BLaER1 treated with 17β-estradiol and CSF1 and Interleukin-3, amounts not matched to agents 10 nM and 100 nM (cell line): ENCODE data around the gene EDN3.
"Not testable (repeated sequence)": the region's sequence is repeated elsewhere in the genome, so short reads cannot be mapped to it uniquely, and the experiment has no call there.

ENCODE experiments used
- H3K27ac ChIP-seq, 11 experiments: shearing (Covaris generic); formaldehyde crosslinking; 2 replicates each; pipeline ENCODE4 v1.8.1; 2022
- H3K27me3 ChIP-seq, 11 experiments: shearing (Covaris generic); formaldehyde crosslinking; 2 replicates each; pipeline ENCODE4 v1.8.1; 2022
- H3K36me3 ChIP-seq, 11 experiments: shearing (Covaris generic); formaldehyde crosslinking; 2 replicates each; pipeline ENCODE4 v1.8.1; 2022
- H3K4me1 ChIP-seq, 10 experiments: shearing (Covaris generic); formaldehyde crosslinking; 2 replicates each; pipeline ENCODE4 v1.8.1; 2022
- H3K4me2 ChIP-seq, 11 experiments: shearing (Covaris generic); formaldehyde crosslinking; 2 replicates each; pipeline ENCODE4 v1.8.1; 2022
- H3K4me3 ChIP-seq, 10 experiments: shearing (Covaris generic); formaldehyde crosslinking; 2 replicates each; pipeline ENCODE4 v1.8.1; 2022
- H3K9ac ChIP-seq, 11 experiments: shearing (Covaris generic); formaldehyde crosslinking; 2 replicates each; pipeline ENCODE4 v1.8.1; 2022
- H3K9me3 ChIP-seq, 11 experiments: shearing (Covaris generic); formaldehyde crosslinking; replicated peaks in 1 of 11; 2 replicates each; pipeline ENCODE4 v1.8.1; 2022
- H4K20me1 ChIP-seq, 11 experiments: shearing (Covaris generic); formaldehyde crosslinking; 2 replicates each; pipeline ENCODE4 v1.8.1; 2022
- Cebpa-rat ChIP-seq, 11 experiments: shearing (Covaris generic); IDR thresholded peaks; 2 replicates each; pipeline ENCODE4 v1.8.1; 2022

The EDN3 gene

DNA sequence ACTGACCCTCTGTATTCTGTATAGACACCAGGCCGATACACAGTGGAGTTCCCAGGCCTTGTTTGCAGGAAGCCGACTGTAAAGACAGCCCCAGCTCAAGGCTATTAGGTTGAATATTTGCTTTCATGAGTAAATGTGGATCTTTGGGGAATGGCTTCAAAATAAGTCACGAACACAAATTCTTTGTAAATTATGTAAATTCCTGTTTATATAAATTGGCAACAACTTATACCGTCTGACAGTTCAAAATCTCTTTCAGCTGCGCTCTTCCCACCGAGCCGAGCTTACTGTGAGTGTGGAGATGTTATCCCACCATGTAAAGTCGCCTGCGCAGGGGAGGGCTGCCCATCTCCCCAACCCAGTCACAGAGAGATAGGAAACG is 24.7 kb downstream of the EDN3 start:
- Histone ChIP-seq H3K27ac (no peak overlapping the region), H3K4me1 (peaks cover 0 to 12% (median 9%) of the 10 kb centered on the region in 10 experiments; a peak in 11 of 20 replicates), H3K4me3 (no peak overlapping the region), H4K20me1 (no peaks in the 10 kb centered on the region), H3K9me3 (no peaks in the 10 kb centered on the region), H3K36me3 (no peaks in the 10 kb centered on the region), H3K4me2 (no peak overlapping the region), H3K27me3 (no peaks in the 10 kb centered on the region), H3K9ac (no peak overlapping the region)
- no peak for TF ChIP-seq Cebpa-rat (IDR thresholded peaks at IDR 0.05)

DNA sequence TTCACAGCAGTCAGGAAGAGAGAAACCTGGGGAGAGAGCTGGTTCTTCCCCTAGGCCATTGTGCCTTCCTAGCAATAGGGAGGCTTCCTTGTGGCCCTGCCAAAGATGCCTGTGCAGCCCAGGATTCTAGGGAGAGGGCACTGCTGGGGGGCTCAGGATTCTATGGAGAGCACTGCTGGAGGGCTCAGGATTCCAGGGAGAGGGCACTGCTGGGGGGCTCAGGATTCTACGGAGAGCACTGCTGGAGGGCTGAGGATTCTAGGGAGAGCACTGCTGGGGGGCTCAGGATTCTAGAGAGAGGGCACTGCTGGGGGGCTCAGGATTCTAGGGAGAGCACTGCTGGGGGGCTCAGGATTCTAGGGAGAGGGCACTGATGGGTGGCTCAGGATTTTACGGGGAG is 25.8 kb downstream of the EDN3 start:
- no peak overlapping the region for H3K4me3 ChIP-seq
- H3K9ac ChIP-seq: no peak overlapping the region
- H3K4me1 ChIP-seq: peaks cover 0 to 13% (median 9%) of the 10 kb centered on the region in 10 experiments; a peak in 11 of 20 replicates
- no peaks in the 10 kb centered on the region for H3K36me3 ChIP-seq
- no peak overlapping the region for H3K27ac ChIP-seq
- no peak overlapping the region for H3K4me2 ChIP-seq
- TF ChIP-seq Cebpa-rat (IDR thresholded peaks at IDR 0.05): no peak
- H3K27me3 ChIP-seq: no peaks in the 10 kb centered on the region
- no peaks in the 10 kb centered on the region for H4K20me1 ChIP-seq
- H3K9me3 ChIP-seq: no peaks in the 10 kb centered on the region

DNA sequence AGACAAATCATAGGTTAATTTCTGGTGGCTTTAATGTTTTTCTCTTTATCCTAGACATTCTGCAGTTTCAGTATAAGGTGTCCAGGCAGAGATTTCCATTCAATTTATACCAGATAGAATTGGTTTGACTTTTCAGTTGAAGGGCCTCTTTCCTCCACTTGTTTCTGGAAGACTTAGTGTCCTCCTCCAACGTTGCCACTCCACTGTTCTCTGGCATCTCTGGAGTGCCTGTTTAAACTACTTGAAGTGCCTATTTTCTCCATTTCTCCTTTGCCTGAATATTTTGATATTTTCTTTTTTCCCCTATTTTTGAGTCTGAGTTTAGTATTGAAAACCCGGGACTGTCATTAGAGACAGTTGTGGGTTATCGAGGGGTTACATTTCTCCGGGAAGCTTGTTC is 27.7 kb downstream of the EDN3 start:
- Histone ChIP-seq H3K27me3 (no peaks in the 10 kb centered on the region), H3K36me3 (no peaks in the 10 kb centered on the region), H3K4me2 (no peak overlapping the region), H3K4me1 (peaks cover 0 to 13% (median 9%) of the 10 kb centered on the region in 10 experiments; a peak in 11 of 20 replicates), H4K20me1 (no peaks in the 10 kb centered on the region), H3K4me3 (no peak overlapping the region), H3K9ac (no peak overlapping the region), H3K27ac (no peak overlapping the region), H3K9me3 (no peaks in the 10 kb centered on the region)
- no peak for TF ChIP-seq Cebpa-rat (IDR thresholded peaks at IDR 0.05)

DNA sequence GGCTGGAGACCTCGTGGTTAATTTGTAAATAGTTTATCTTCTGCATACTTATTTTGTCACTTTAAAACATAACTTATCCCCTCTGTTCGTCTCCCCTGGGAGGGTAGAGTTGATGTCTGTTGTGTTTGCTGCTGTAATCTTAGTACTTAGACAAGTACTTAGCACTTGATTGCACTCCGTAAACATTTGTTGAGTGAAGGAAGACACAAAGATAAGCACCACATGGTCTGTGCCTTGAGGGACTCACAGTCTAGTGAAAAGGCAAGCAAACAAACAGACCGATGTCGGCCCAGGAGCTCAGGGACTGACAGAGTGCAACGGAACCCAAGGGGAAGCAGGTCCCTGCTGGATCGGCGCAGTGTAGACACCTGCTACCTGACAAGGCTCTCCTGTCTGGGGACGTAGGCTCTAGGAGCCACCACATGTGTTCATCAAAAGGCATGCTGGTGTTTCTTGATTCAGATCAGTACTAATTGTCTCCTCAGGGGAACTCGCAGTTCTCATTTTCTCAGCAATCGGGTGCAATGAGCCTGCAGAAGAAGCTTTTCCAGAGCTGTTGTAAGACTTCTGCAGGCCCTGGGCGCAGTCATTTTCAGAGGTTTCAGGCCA is 31.4 kb downstream of the EDN3 start:
- no peaks in the 10 kb centered on the region for H4K20me1 ChIP-seq
- H3K27me3 ChIP-seq: no peaks in the 10 kb centered on the region
- peak overlapping the region in 7 of 11 experiments; percentile 2 to 58 (median 43); a peak in 13 of 22 replicates for H3K4me2 ChIP-seq
- no peak overlapping the region for H3K9ac ChIP-seq
- no peaks in the 10 kb centered on the region for H3K36me3 ChIP-seq
- TF ChIP-seq Cebpa-rat (IDR thresholded peaks at IDR 0.05): no peak
- H3K4me3 ChIP-seq: no peak overlapping the region
- no peaks in the 10 kb centered on the region for H3K9me3 ChIP-seq
- no peak overlapping the region for H3K27ac ChIP-seq
- peaks cover 0 to 13% (median 9%) of the 10 kb centered on the region in 10 experiments; a peak in 11 of 20 replicates for H3K4me1 ChIP-seq

DNA sequence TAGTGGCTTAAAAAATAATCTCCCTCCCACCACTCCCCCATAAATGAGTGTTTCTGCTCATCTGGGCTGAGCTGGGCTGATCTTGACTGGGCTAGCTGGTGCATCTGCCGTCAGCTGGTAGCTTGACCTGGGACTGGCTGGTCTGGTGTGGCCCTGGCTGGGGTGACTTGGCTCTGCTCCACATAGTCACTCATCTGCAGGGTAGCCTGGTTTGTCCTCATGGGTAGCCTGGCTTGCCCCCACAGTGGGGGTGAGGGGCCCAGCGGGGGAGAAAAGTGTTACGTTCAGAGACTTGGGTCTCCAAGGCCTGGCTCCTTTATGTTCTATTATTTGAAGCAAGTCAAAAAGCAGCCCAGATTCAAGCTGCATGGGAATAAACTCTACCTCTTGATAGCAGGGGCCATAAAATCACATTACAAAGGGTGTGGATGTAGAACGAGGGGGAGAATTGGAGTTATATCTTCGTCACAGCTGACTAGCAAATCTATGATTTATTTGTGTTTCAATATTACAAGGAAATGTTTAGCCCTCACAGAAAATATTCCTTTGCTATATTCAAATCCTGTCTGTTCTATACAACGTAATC is 32.9 kb downstream of the EDN3 start:
- H3K9me3 ChIP-seq: no peaks in the 10 kb centered on the region
- no peaks in the 10 kb centered on the region for H4K20me1 ChIP-seq
- H3K27me3 ChIP-seq: no peaks in the 10 kb centered on the region
- H3K9ac ChIP-seq: no peak overlapping the region
- H3K4me2 ChIP-seq: no peak overlapping the region
- TF ChIP-seq Cebpa-rat (IDR thresholded peaks at IDR 0.05): no peak
- no peak overlapping the region for H3K27ac ChIP-seq
- peaks cover 0 to 19% (median 13%) of the 10 kb centered on the region in 10 experiments; a peak in 16 of 20 replicates for H3K4me1 ChIP-seq
- no peak overlapping the region for H3K4me3 ChIP-seq
- no peaks in the 10 kb centered on the region for H3K36me3 ChIP-seq

DNA sequence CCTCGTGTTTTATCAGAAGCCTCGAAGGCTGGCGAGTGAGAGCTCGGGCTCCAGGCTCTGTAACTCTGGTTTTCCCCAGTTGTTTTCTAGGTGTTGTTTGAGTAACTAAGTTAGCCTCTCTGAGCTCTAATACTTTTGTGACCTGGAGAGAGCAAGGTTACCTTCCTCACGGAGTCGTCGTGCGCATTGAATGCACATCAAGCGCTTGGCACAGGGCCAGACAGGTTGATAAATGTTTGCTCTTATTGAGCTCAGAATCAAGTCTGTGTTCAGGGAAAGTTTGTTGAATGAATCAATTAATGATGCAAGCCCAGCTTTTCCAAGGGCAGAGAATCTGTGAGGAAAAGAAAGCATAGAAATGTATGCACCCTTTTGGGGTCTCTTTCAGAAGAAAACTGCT is 33.5 kb downstream of the EDN3 start:
- Histone ChIP-seq H3K9ac (no peak overlapping the region), H3K4me2 (no peak overlapping the region), H3K4me3 (no peak overlapping the region), H3K4me1 (peaks cover 0 to 23% (median 17%) of the 10 kb centered on the region in 10 experiments; a peak in 16 of 20 replicates), H3K27me3 (no peaks in the 10 kb centered on the region), H3K36me3 (no peaks in the 10 kb centered on the region), H4K20me1 (no peaks in the 10 kb centered on the region), H3K27ac (no peak overlapping the region), H3K9me3 (no peaks in the 10 kb centered on the region)
- TF ChIP-seq Cebpa-rat (IDR thresholded peaks at IDR 0.05): no peak

DNA sequence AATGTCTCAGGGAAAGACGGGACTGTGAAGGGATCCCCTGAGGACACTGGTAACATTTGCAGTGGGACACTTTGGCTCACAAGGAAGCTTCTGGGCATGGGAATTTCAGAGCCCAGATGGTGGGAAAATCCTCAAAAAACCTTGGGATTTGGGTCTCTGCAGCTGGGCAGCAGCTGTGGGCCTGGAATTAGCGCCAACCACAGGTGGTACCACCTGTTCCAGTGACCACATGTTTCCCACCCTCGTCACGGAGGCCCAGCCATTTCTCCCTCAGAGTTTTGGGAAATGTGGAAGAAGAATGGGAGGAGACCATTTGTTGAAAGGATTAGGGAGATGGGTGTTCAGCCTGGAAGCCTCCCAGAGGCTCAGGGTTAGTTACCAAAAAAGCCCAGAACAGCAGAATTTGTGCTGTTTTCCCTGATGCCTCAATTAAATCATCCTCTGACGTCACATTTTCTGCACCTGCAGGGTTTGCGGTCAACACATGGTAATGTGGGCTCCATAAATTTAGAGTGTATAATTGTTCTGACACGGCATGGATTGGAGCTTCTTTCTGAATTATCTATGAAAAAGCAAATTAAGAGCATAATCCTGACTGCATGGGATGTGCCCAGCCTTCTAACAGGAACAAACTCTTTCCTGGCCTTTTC is 34.4 kb downstream of the EDN3 start:
- H3K4me1 ChIP-seq: peaks cover 0 to 31% (median 25%) of the 10 kb centered on the region in 10 experiments; a peak in 16 of 20 replicates
- no peaks in the 10 kb centered on the region for H3K9me3 ChIP-seq
- no peak overlapping the region for H3K27ac ChIP-seq
- H3K9ac ChIP-seq: no peak overlapping the region
- H3K36me3 ChIP-seq: no peaks in the 10 kb centered on the region
- TF ChIP-seq Cebpa-rat (IDR thresholded peaks at IDR 0.05): no peak
- no peaks in the 10 kb centered on the region for H4K20me1 ChIP-seq
- peaks cover 0 to 5% (median 0%) of the 10 kb centered on the region in 11 experiments; a peak in 1 of 22 replicates for H3K27me3 ChIP-seq
- H3K4me2 ChIP-seq: no peak overlapping the region
- no peak overlapping the region for H3K4me3 ChIP-seq

DNA sequence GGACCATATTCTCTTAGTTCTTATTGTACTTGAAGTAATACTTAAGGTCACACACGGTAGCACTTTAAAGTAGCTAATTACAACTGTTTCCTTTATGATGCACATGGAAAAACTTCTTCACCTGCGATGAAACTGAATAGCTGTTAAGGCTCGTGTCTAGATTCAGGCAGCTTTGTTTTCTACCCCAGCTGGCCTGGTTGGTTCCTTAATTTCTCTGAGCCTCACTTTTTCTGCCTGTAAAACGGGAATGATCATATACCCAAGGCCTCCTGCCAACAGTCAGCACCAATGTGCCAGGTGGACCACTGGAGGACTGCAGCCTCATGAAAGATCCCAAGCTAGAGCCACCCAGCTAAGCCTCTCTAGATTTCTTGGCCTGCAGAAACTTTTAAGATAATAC is 35.0 kb downstream of the EDN3 start:
- H3K9me3 ChIP-seq: no peaks in the 10 kb centered on the region
- no peak for TF ChIP-seq Cebpa-rat (IDR thresholded peaks at IDR 0.05)
- H3K36me3 ChIP-seq: no peaks in the 10 kb centered on the region
- H3K4me3 ChIP-seq: no peak overlapping the region
- peaks cover 0 to 34% (median 25%) of the 10 kb centered on the region in 10 experiments; a peak in 16 of 20 replicates for H3K4me1 ChIP-seq
- no peak overlapping the region for H3K9ac ChIP-seq
- peaks cover 0 to 8% (median under 1%) of the 10 kb centered on the region in 11 experiments; a peak in 3 of 22 replicates for H3K27me3 ChIP-seq
- no peak overlapping the region for H3K4me2 ChIP-seq
- H3K27ac ChIP-seq: no peak overlapping the region
- peaks cover 0 to under 1% (median 0%) of the 10 kb centered on the region in 11 experiments; a peak in 1 of 22 replicates for H4K20me1 ChIP-seq

DNA sequence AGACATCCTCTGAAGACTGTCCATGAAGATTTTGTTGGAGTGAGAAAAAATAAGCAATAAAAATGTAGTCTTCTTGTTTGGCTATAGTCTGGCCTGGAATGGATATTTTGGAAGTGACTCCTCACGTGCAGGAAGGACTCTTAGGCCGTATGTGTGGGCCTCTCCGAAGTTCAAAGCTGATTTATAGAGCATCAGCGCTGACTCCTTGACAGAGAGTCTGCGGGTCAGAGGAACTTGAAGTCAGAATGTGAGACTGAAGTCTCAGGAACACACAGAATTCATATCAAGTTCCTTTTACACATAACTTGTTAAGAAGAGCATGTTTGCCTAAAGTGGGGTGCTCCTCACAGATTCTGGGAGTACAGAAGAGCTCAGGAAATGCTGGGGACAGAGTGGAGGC is 36.1 kb downstream of the EDN3 start:
- H3K36me3 ChIP-seq: no peaks in the 10 kb centered on the region
- no peaks in the 10 kb centered on the region for H3K9me3 ChIP-seq
- H3K4me1 ChIP-seq: peaks cover 2 to 42% (median 27%) of the 10 kb centered on the region in 10 experiments
- H3K9ac ChIP-seq: no peak overlapping the region
- H3K27me3 ChIP-seq: peaks cover 0 to 14% (median 5%) of the 10 kb centered on the region in 11 experiments; a peak in 4 of 22 replicates
- no peak overlapping the region for H3K4me3 ChIP-seq
- no peak overlapping the region for H3K4me2 ChIP-seq
- no peak for TF ChIP-seq Cebpa-rat (IDR thresholded peaks at IDR 0.05)
- H3K27ac ChIP-seq: no peak overlapping the region
- peaks cover 0 to 3% (median 0%) of the 10 kb centered on the region in 11 experiments; a peak in 1 of 22 replicates for H4K20me1 ChIP-seq

DNA sequence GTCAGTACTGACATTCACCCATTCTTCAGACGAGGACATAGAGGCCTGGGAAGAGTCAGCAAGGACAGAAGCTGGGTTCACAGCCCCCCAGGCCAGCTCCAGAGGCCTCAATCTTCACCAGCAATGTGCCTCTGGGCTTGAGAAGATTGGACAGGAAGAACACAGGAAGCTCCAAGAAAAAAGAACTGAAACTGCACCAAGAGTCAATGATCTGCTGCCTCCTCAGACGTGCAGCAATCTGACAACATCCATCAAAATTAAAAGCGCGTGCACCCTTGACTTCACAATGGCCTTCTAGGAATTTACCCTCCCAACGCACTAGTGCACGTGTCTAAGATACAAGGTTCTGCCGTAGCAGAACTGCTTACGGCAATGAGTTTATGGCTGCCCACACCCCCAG is 38.0 kb downstream of the EDN3 start:
- H3K4me2 ChIP-seq: peak overlapping the region; percentile 29 to 64 (median 45); a peak in 18 of 22 replicates
- H3K36me3 ChIP-seq, H3K27ac ChIP-seq, H3K9ac ChIP-seq, H3K9me3 ChIP-seq, H3K4me3 ChIP-seq: not testable (repeated sequence)
- peaks cover 17 to 53% (median 39%) of the 10 kb centered on the region in 10 experiments for H3K4me1 ChIP-seq
- H3K27me3 ChIP-seq: peaks cover 0 to 21% (median 5%) of the 10 kb centered on the region in 11 experiments; a peak in 4 of 22 replicates
- peaks cover 0 to 11% (median 4%) of the 10 kb centered on the region in 11 experiments; a peak in 6 of 22 replicates for H4K20me1 ChIP-seq
